ENCODE results near the gene LRIT1. TPM values are rescaled to one million over a fixed set of nuclear protein-coding genes. Genes with fewer than 3 reads are reported as not detected.

Gene LRIT1
- total and polyA plus RNA-seq, 12 donors, result 0.06 TPM; not detected in 11

DNA sequence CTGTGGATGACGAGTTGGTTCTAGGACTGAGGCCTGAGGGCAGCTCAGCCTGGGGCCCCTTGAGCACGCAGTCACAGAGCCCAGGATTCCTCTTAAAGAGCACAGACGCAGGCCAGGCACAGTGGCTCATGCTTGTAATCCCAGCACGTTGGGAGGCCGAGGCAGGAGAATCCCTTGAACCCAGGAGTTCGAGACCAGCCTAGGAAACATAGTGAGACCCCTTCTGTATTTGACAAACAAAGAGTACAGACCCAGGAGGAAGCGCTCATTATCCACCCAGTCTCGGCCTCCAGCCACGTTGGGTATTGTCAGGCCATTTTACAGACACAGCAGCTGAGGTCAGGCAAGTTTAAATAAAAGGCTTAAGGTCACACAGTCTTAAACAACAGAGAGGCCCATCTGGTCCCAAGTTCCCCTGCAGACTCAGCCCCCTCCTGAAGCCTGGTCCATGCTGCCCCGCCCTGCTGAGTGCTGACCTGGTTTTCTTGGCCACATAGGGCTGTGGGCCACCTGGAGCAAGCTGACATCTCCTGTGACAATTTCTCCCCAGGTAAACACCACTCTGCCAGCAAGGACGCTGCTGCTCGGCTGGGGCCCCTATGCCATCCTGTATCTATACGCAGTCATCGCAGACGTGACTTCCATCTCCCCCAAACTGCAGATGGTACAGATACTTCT lies 16.1 kb upstream of the LRIT1 start:
- no peak for TF ChIP-seq POLR2A (IDR thresholded peaks at IDR 0.05)
- TF ChIP-seq CTCF (IDR thresholded peaks at IDR 0.05), result no peak
- intact Hi-C loops (cut with DNase I), result no loop called here

GRCh38 chr10:84256510-84257342 lies 15.4 kb upstream of the LRIT1 start:
- DNase-seq, result peak in 6 of 7 donors; percentile 31 to 64 (median 48)
- no peak overlapping the region for H3K4me3 ChIP-seq
- no peaks in the 10 kb centered on the region for H3K27me3 ChIP-seq
- intact Hi-C loops (cut with DNase I), result no loop called here
- H3K4me1 ChIP-seq (replicated peaks in 1 of 2), result no peaks in the 10 kb centered on the region
- H3K9me3 ChIP-seq (replicated peaks in 1 of 3), result no peaks in the 10 kb centered on the region
- no peaks in the 10 kb centered on the region for H3K36me3 ChIP-seq (replicated peaks in 1 of 2)
- 36 to 52% (median 44%) methylated on average over 27 to 35 of the region's 35 CpGs for WGBS, 4 donors
- no peak overlapping the region for H3K27ac ChIP-seq
- TF ChIP-seq CTCF (IDR thresholded peaks at IDR 0.05) (peak; percentile 18 to 55 (median 42)), POLR2A (IDR thresholded peaks at IDR 0.05) (no peak)

More for the DNA sequence above, 16.1 kb upstream of the LRIT1 start:
- no peak for DNase-seq
- Histone ChIP-seq H3K4me3 (no peak overlapping the region), H3K27me3 (no peaks in the 10 kb centered on the region), H3K4me1 (replicated peaks in 1 of 2) (no peaks in the 10 kb centered on the region), H3K27ac (no peak overlapping the region), H3K36me3 (replicated peaks in 1 of 2) (no peaks in the 10 kb centered on the region), H3K9me3 (replicated peaks in 1 of 3) (no peaks in the 10 kb centered on the region)
- 73 to 76% (median 74%) methylated on average over 12 to 15 of the region's 15 CpGs for WGBS, 4 donors

DNA sequence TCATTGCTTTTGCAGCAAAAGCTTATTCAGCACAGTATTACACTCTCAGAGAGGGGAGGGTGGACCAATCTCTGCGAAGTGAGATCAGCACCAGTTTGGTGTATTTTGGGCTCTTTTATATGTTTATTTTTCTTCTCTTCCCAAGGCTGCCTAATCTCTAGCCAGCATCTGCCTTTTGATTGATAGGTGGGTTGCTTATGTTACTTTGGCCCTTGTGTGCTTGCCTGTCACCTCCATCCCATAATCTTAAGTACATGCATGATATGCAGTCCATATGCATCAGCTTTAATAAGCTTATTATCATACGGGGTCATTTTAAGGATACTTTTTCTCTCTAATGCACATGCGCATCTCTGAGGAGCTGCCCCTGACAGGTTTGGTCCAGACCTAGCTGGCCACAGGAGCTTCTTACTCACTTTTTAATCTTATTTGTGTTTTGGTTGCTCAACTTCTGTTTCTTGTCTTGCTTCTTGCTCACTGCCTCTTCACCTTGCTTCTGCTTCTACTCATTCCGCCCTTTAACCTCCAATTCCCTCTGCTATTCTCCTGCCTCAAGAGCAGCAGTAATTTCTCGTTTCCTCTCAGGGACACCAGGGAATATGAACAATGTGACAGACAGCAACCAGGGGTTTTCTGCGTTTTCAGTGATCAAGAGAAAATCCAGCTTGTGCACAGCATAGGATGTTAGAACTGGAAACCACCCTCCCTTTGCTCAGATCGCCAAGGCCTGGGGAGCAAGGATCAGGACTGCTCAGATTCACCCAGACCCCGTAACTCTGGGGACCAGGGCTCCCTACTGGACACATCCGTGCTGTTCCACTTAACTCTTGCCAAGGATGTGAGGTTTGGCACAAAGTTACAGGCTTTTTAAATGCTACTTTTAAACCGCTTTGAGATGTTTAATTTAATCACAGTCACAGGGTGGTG lies 13.5 kb upstream of the LRIT1 start:
- 55 to 71% (median 64%) methylated on average over 10 of the region's 10 CpGs for WGBS, 4 donors
- no peak overlapping the region for H3K27ac ChIP-seq
- DNase-seq, result no peak
- no peak for TF ChIP-seq POLR2A (IDR thresholded peaks at IDR 0.05)
- TF ChIP-seq CTCF (IDR thresholded peaks at IDR 0.05), result no peak
- no peaks in the 10 kb centered on the region for H3K9me3 ChIP-seq (replicated peaks in 1 of 3)
- no peaks in the 10 kb centered on the region for H3K27me3 ChIP-seq
- H3K4me3 ChIP-seq, result no peak overlapping the region
- no peaks in the 10 kb centered on the region for H3K4me1 ChIP-seq (replicated peaks in 1 of 2)
- intact Hi-C loops (cut with DNase I), result no loop called here
- no peaks in the 10 kb centered on the region for H3K36me3 ChIP-seq (replicated peaks in 1 of 2)

DNA sequence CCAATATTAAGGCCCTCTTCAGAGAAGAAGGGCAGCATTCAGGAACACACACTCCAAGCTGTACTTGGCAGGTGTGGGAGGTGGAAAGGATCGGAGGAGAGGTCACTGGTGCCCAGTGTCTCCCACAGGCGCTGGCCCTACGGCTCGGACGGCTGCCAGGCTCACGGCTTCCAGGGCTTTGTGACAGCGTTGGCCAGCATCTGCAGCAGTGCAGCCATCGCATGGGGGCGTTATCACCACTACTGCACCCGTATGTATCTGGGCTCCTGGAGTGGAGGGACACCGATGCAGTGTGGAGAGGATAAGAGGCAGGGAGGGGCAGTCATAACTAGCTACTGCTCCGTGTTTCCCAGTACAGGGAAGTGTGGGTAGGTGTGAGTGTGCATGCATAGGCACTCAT lies 7.4 kb upstream of the LRIT1 start:
- TF ChIP-seq POLR2A (IDR thresholded peaks at IDR 0.05) (no peak), CTCF (IDR thresholded peaks at IDR 0.05) (no peak)
- intact Hi-C loops (cut with DNase I), result no loop called here
- Histone ChIP-seq H3K27me3 (no peaks in the 10 kb centered on the region), H3K4me1 (replicated peaks in 1 of 2) (no peaks in the 10 kb centered on the region), H3K36me3 (replicated peaks in 1 of 2) (no peaks in the 10 kb centered on the region), H3K4me3 (no peak overlapping the region), H3K27ac (no peak overlapping the region), H3K9me3 (replicated peaks in 1 of 3) (no peaks in the 10 kb centered on the region)
- no peak for DNase-seq
- WGBS, 4 donors, result 79 to 85% (median 82%) methylated on average over 8 to 12 of the region's 12 CpGs
